IMR-90 (cell line): ENCODE results near the gene TIMM21. TPM values are rescaled to one million over a fixed set of nuclear protein-coding genes. Genes with fewer than 3 reads are reported as not detected.

Experiments
- ATAC-seq: fragments of 200-7000 bp; cut with Tn5 transposase; 2 replicates; pipeline ENCODE4 v1.9.1; 2020; ENCODE audit warnings: low read depth, mild to moderate bottlenecking, moderate library complexity
- BruUV-seq: library from RNA; stranded (reverse); fragments of 400-500 nt; replicated peaks from 2 replicates; lab custom pipeline; 2021; lab: Mats Ljungman, UMichigan
- CTCF ChIA-PET: fragments of 300-600 bp; formaldehyde crosslinking; extraction: SDS; loops from one replicate; lab custom pipeline; 2021; ENCODE audit warnings: antibody characterized with exemption; lab: Yijun Ruan, JAX
- POLR2A ChIA-PET: fragments of 300-600 bp; sonication (Branson Sonifier 250); formaldehyde crosslinking; loops from one replicate; lab custom pipeline; 2022; ENCODE audit warnings: antibody characterized with exemption; ENCODE audit not compliant: unreplicated experiment; lab: Charles Lee
- DNase-seq: peaks from one replicate; pipeline ENCODE4 v3.0.0; 2013
- H2AFZ ChIP-seq: replicated peaks from 2 replicates; pipeline ENCODE3; 2013; ENCODE audit warnings: low read length, mild to moderate bottlenecking; ENCODE audit not compliant: poor library complexity
- H2AK5ac ChIP-seq: 2 replicates; pipeline ENCODE4 v1.6.1; 2013; ENCODE audit warnings: low read depth, low read length, inconsistent platforms
- H2AK9ac ChIP-seq: replicated peaks from 2 replicates; pipeline ENCODE3; 2013; ENCODE audit warnings: mild to moderate bottlenecking, low read depth, low read length, moderate library complexity; ENCODE audit not compliant: poor library complexity
- H2BK120ac ChIP-seq: 2 replicates; pipeline ENCODE4 v1.6.1; 2013; ENCODE audit warnings: low read depth, low read length, inconsistent platforms
- H2BK15ac ChIP-seq: 3 replicates; pipeline ENCODE4 v1.6.1; 2013; ENCODE audit warnings: low read depth, low read length, inconsistent platforms
- H2BK20ac ChIP-seq: 2 replicates; pipeline ENCODE4 v1.6.1; 2013; ENCODE audit warnings: low read depth, mild to moderate bottlenecking, inconsistent platforms, low read length, moderate library complexity
- H2BK5ac ChIP-seq: 2 replicates; pipeline ENCODE4 v1.6.1; 2013; ENCODE audit warnings: mild to moderate bottlenecking, low read depth, low read length, inconsistent platforms; ENCODE audit not compliant: poor library complexity, severe bottlenecking
- H3K14ac ChIP-seq: replicated peaks from 2 replicates; pipeline ENCODE4 v1.6.1; 2013; ENCODE audit warnings: low read depth, low read length, inconsistent platforms
- H3K18ac ChIP-seq: 2 replicates; pipeline ENCODE4 v1.6.1; 2013; ENCODE audit warnings: low read depth, low read length, control low read depth
- H3K23ac ChIP-seq: 2 replicates; pipeline ENCODE4 v1.6.1; 2013; ENCODE audit warnings: low read depth, low read length, inconsistent platforms
- H3K27ac ChIP-seq: 2 replicates; pipeline ENCODE4 v1.5.1; 2013; ENCODE audit warnings: mild to moderate bottlenecking, control low read depth, low read length; ENCODE audit not compliant: insufficient read depth
- H3K27me3 ChIP-seq: 2 replicates; pipeline ENCODE4 v1.6.1; 2013; ENCODE audit warnings: low read length; ENCODE audit not compliant: control insufficient read depth, insufficient read depth
- H3K36me3 ChIP-seq: 2 replicates; pipeline ENCODE4 v1.6.1; 2013; ENCODE audit warnings: low read length, mixed read lengths; ENCODE audit not compliant: control insufficient read depth, insufficient read depth
- H3K4ac ChIP-seq: 2 replicates; pipeline ENCODE4 v1.6.1; 2013; ENCODE audit warnings: low read depth, low read length, inconsistent platforms
- H3K4me1 ChIP-seq: 2 replicates; pipeline ENCODE4 v1.6.1; 2013; ENCODE audit warnings: low read length, mixed read lengths; ENCODE audit not compliant: control insufficient read depth, insufficient read depth
- H3K4me2 ChIP-seq: 2 replicates; pipeline ENCODE4 v1.6.1; 2013; ENCODE audit warnings: low read depth, mild to moderate bottlenecking, control low read depth, low read length, moderate library complexity
- H3K4me3 ChIP-seq: 2 replicates; pipeline ENCODE4 v1.5.1; 2013; ENCODE audit warnings: low read depth, mild to moderate bottlenecking, control low read depth, low read length, moderate library complexity; ENCODE audit not compliant: insufficient read depth
- H3K56ac ChIP-seq: 2 replicates; pipeline ENCODE4 v1.6.1; 2013; ENCODE audit warnings: low read length, inconsistent platforms; ENCODE audit not compliant: insufficient read depth; ENCODE audit errors: extremely low read depth
- H3K79me1 ChIP-seq, 2 experiments: 2 replicates each; pipeline ENCODE4 v1.6.1; 2013; ENCODE audit warnings: low read length in 2 of 2, inconsistent platforms in 1 of 2, low read depth in 1 of 2
- H3K9ac ChIP-seq: 2 replicates; pipeline ENCODE4 v1.6.1; 2013; ENCODE audit warnings: low read depth, low read length, control low read depth
- H3K9me1 ChIP-seq: 2 replicates; pipeline ENCODE4 v1.6.1; 2013; ENCODE audit warnings: low read length, inconsistent platforms; ENCODE audit not compliant: insufficient read depth
- H3K9me3 ChIP-seq: 2 replicates; pipeline ENCODE4 v1.6.1; 2013; ENCODE audit warnings: low read length; ENCODE audit not compliant: control insufficient read depth, insufficient read depth
- H4K20me1 ChIP-seq: 2 replicates; pipeline ENCODE4 v1.6.1; 2013; ENCODE audit warnings: low read length, inconsistent platforms; ENCODE audit not compliant: insufficient read depth
- H4K5ac ChIP-seq: 2 replicates; pipeline ENCODE4 v1.6.1; 2013; ENCODE audit warnings: mild to moderate bottlenecking, low read depth, low read length, control low read depth
- H4K8ac ChIP-seq, 2 experiments: 2 replicates each; pipeline ENCODE4 v1.6.1; 2013; ENCODE audit warnings: low read depth in 2 of 2, low read length in 2 of 2, control low read depth in 1 of 2, inconsistent platforms in 1 of 2
- H4K91ac ChIP-seq: 2 replicates; pipeline ENCODE4 v1.6.1; 2013; ENCODE audit warnings: low read depth, low read length, inconsistent platforms; ENCODE audit not compliant: insufficient read depth
- BHLHE40 ChIP-seq: fragments of 150-350 bp; IDR thresholded peaks from 2 replicates; pipeline ENCODE4 v1.6.1; 2016; ENCODE audit warnings: mild to moderate bottlenecking, low read depth, low read length
- CEBPB ChIP-seq: IDR thresholded peaks from 2 replicates; pipeline ENCODE4 v1.6.1; 2012; ENCODE audit warnings: low read depth, low read length, improper control_type of control experiment
- CHD1 ChIP-seq: IDR thresholded peaks from 2 replicates; pipeline ENCODE4 v1.6.1; 2012; ENCODE audit warnings: low read depth, low read length, improper control_type of control experiment
- CTCF ChIP-seq: conservative IDR thresholded peaks from 2 replicates; pipeline ENCODE4 v1.5.1; 2012; ENCODE audit warnings: mild to moderate bottlenecking, low read depth, low read length, improper control_type of control experiment
- ELK1 ChIP-seq: fragments of 150-350 bp; IDR thresholded peaks from 2 replicates; pipeline ENCODE4 v1.6.1; 2016; ENCODE audit warnings: low read depth, mild to moderate bottlenecking, low read length, moderate library complexity, borderline replicate concordance
- FOS ChIP-seq: fragments of 150-350 bp; IDR thresholded peaks from 2 replicates; pipeline ENCODE4 v1.6.1; 2016; ENCODE audit warnings: low read depth, low read length
- MAFK ChIP-seq: IDR thresholded peaks from 2 replicates; pipeline ENCODE4 v1.6.1; 2012; ENCODE audit warnings: low read depth, low read length, improper control_type of control experiment
- MAZ ChIP-seq: IDR thresholded peaks from 2 replicates; pipeline ENCODE4 v1.6.1; 2012; ENCODE audit warnings: low read depth, mild to moderate bottlenecking, low read length, improper control_type of control experiment, moderate library complexity, borderline replicate concordance
- MXI1 ChIP-seq: IDR thresholded peaks from 2 replicates; pipeline ENCODE4 v1.6.1; 2012; ENCODE audit warnings: low read depth, mild to moderate bottlenecking, low read length, moderate library complexity, borderline replicate concordance
- NFE2L2 ChIP-seq: fragments of 150-350 bp; IDR thresholded peaks from 2 replicates; pipeline ENCODE4 v1.6.1; 2016; ENCODE audit warnings: low read depth, mild to moderate bottlenecking, low read length
- POLR2A ChIP-seq: IDR thresholded peaks from 2 replicates; pipeline ENCODE4 v1.6.1; 2012; ENCODE audit warnings: mild to moderate bottlenecking, low read depth, low read length
- RAD21 ChIP-seq: IDR thresholded peaks from 2 replicates; pipeline ENCODE4 v1.6.1; 2012; ENCODE audit warnings: low read length, improper control_type of control experiment
- RCOR1 ChIP-seq: IDR thresholded peaks from 2 replicates; pipeline ENCODE4 v1.6.1; 2012; ENCODE audit warnings: mild to moderate bottlenecking, low read length, improper control_type of control experiment; ENCODE audit not compliant: insufficient replicate concordance
- RFX5 ChIP-seq: IDR thresholded peaks from 2 replicates; pipeline ENCODE4 v1.8.0; 2012; ENCODE audit warnings: low read depth, mild to moderate bottlenecking, low read length, moderate library complexity
- SMC3 ChIP-seq: fragments of 150-350 bp; IDR thresholded peaks from 2 replicates; pipeline ENCODE4 v1.6.1; 2016; ENCODE audit warnings: low read depth, mild to moderate bottlenecking, antibody characterized with exemption, low read length, moderate library complexity
- USF2 ChIP-seq: fragments of 150-350 bp; IDR thresholded peaks from 2 replicates; pipeline ENCODE4 v1.6.1; 2017; ENCODE audit warnings: mild to moderate bottlenecking, antibody characterized with exemption, low read length, low read depth
- WGBS, 2 experiments: methylation state at CpG; one replicate each; pipeline versions ENCODE4 v1.1.5 to v1.1.7; 2013; ENCODE audit warnings: missing lambda C conversion rate in 2 of 2; ENCODE audit not compliant: insufficient read length in 1 of 2; ENCODE audit errors: extremely low coverage in 2 of 2; 5-methylcytosine and 5-hydroxymethylcytosine counted together
- dilution Hi-C: fragments of 300-500 bp; cut with HindIII; formaldehyde crosslinking; loops from one replicate; pipeline ENCODE4 v1.14.3; 2018; ENCODE audit warnings: low sequenced_read_pairs; ENCODE audit not compliant: unreplicated experiment
- in situ Hi-C: fragments of 300-500 bp; cut with MboI; formaldehyde crosslinking; loops from 3 replicates; pipeline ENCODE4 v1.14.3; 2019; ENCODE audit warnings: low sequenced_read_pairs, inconsistent platforms, mixed read lengths
- intact Hi-C: fragments of 100-400 bp; cut with micrococcal nuclease; formaldehyde crosslinking; loops from 2 replicates; pipeline ENCODE4 v1.10.0; 2022
- polyA plus RNA-seq, 3 experiments: library from polyadenylated mRNA; depleted of rRNA; stranded (reverse); fragments of >200 nt; gene quantifications; 2 replicates each; pipeline ENCODE4 v1.2.3, GENCODE V29; 2012; ENCODE audit warnings: low replicate concordance in 1 of 3
- total RNA-seq: library from RNA; depleted of rRNA; stranded (reverse); fragments of >200 nt; gene quantifications from 2 replicates; pipeline ENCODE4 v1.2.3, GENCODE V29; 2012

The TIMM21 gene
- total and polyA plus RNA-seq, 2 of the 4 experiments (the other 2 are of a cell fraction) = 42.8 to 52.7 TPM

- WGBS, 2 experiments = no CpG with 5 or more reads among the region's 2 CpGs
- H3K27me3 ChIP-seq = no peaks in the 10 kb centered on the region
- H2AK9ac ChIP-seq = no peak overlapping the region
- H3K9me1 ChIP-seq = peaks cover 8% of the 10 kb centered on the region
- no peak overlapping the region for H4K5ac ChIP-seq
- intact Hi-C loops = no loop called here
- ChIA-PET POLR2A (no interaction called here), CTCF (interaction anchor here (1.9 kb wide), 1 partner anchor 70 kb away, joined by 5 read pairs; no protein-coding TSS in a partner anchor)
- TF ChIP-seq BHLHE40 (no peak), MXI1 (no peak), USF2 (no peak), SMC3 (no peak), MAFK (no peak), CEBPB (no peak), RCOR1 (no peak), ELK1 (no peak), NFE2L2 (no peak), RFX5 (no peak), POLR2A (no peak), FOS (no peak), RAD21 (no peak), CHD1 (no peak), CTCF (no peak), MAZ (no peak)
- no peak overlapping the region for H2AK5ac ChIP-seq
- no peaks in the 10 kb centered on the region for H4K20me1 ChIP-seq
- H3K4ac ChIP-seq = no peak overlapping the region
- peaks cover 3% of the 10 kb centered on the region for H3K4me1 ChIP-seq
- H4K91ac ChIP-seq = no peak overlapping the region
- H3K4me2 ChIP-seq = no peak overlapping the region
- no peak overlapping the region for H3K27ac ChIP-seq
- no peaks in the 10 kb centered on the region for H3K9me3 ChIP-seq
- dilution Hi-C loops = no loop called here
- no peak overlapping the region for H3K56ac ChIP-seq
- BruUV-seq = no TSS peak
- H2AFZ ChIP-seq = no peak overlapping the region
- in situ Hi-C loops = no loop called here
- DNase-seq (no peak), ATAC-seq (no peak)
- no peak overlapping the region for H3K9ac ChIP-seq
- no peak overlapping the region for H2BK5ac ChIP-seq
- no peak overlapping the region for H2BK15ac ChIP-seq
- no peak overlapping the region for H3K23ac ChIP-seq
- no peak overlapping the region for H3K14ac ChIP-seq
- H2BK120ac ChIP-seq = no peak overlapping the region
- no peak overlapping the region for H3K18ac ChIP-seq
- no peak overlapping the region for H2BK20ac ChIP-seq
- H3K36me3 ChIP-seq = peaks cover 8% of the 10 kb centered on the region
- H3K4me3 ChIP-seq = no peak overlapping the region
- H3K79me1 ChIP-seq = peaks cover 21 to 46% of the 10 kb centered on the region in 2 experiments
- H4K8ac ChIP-seq = no peak overlapping the region
Observed at GRCh38 chr18:74152857-74153256, 4.5 kb downstream of the TIMM21 start.
